Skin epidermis (tissue), 12 donors: ENCODE data around the gene KLHDC7B.

Experiments used
- H3K27ac ChIP-seq, 21 experiments: fragments of 200-600 bp; sonication (generic) in 11 of 21; one replicate each; pipeline ENCODE4 v1.5.0; 2020; ENCODE audit warnings: mild to moderate bottlenecking in 3 of 21, inconsistent platforms in 2 of 21, moderate library complexity in 2 of 21
- H3K4me3 ChIP-seq, 7 experiments: fragments of 200-600 bp; sonication (generic) in 2 of 7; one replicate each; pipeline ENCODE4 v1.5.0; 2020; ENCODE audit warnings: inconsistent platforms in 2 of 7, mild to moderate bottlenecking in 2 of 7, moderate library complexity in 1 of 7

The KLHDC7B gene

GRCh38 chr22:50545522-50546325 lies at the start of gene KLHDC7B:
TSS of gene KLHDC7B (plus strand) at chr22:50545899. CDS start at chr22:50546244, 345 bp downstream.
- peak within 1 kb of the TSS; percentile 32 to 100 (median 94) for H3K27ac ChIP-seq
- H3K4me3 ChIP-seq, result peak within 1 kb of the TSS in 4 of 7 experiments; percentile 4 to 36 (median 26)

- no peak overlapping the region for H3K27ac ChIP-seq
- H3K4me3 ChIP-seq, result no peak overlapping the region
These were observed 48.6 kb upstream of the KLHDC7B start for GRCh38 chr22:50497093-50497492.

GRCh38 chr22:50498322-50498890 lies 47.3 kb upstream of the KLHDC7B start:
- Histone ChIP-seq H3K27ac (no peak overlapping the region), H3K4me3 (no peak overlapping the region)

- Histone ChIP-seq H3K27ac (no peak overlapping the region), H3K4me3 (no peak overlapping the region)
These were observed 45.2 kb upstream of the KLHDC7B start for GRCh38 chr22:50500452-50500851.

GRCh38 chr22:50502096-50502495 lies 43.6 kb upstream of the KLHDC7B start:
- Histone ChIP-seq H3K4me3 (no peak overlapping the region), H3K27ac (no peak overlapping the region)

GRCh38 chr22:50502628-50503474 lies 42.8 kb upstream of the KLHDC7B start:
- no peak overlapping the region for H3K4me3 ChIP-seq
- no peak overlapping the region for H3K27ac ChIP-seq

- no peak overlapping the region for H3K27ac ChIP-seq
- no peak overlapping the region for H3K4me3 ChIP-seq
These were observed 42.1 kb upstream of the KLHDC7B start for GRCh38 chr22:50503475-50504145.

- Histone ChIP-seq H3K27ac (peak overlapping the region in 2 of 21 experiments; percentile 34 to 39), H3K4me3 (no peak overlapping the region)
These were observed 41.1 kb upstream of the KLHDC7B start for GRCh38 chr22:50504369-50505211.

- H3K27ac ChIP-seq, result peak overlapping the region in 1 of 21 experiments; percentile 34
- no peak overlapping the region for H3K4me3 ChIP-seq
These were observed 40.4 kb upstream of the KLHDC7B start for GRCh38 chr22:50505276-50505775.

GRCh38 chr22:50505776-50506610 lies 39.7 kb upstream of the KLHDC7B start:
- H3K4me3 ChIP-seq, result peak overlapping the region in 6 of 7 experiments; percentile 77 to 98 (median 87)
- peak overlapping the region in 13 of 21 experiments; percentile 38 to 95 (median 90) for H3K27ac ChIP-seq

- Histone ChIP-seq H3K4me3 (peak overlapping the region; percentile 56 to 98 (median 87)), H3K27ac (peak overlapping the region in 20 of 21 experiments; percentile 73 to 95 (median 88))
These were observed 38.9 kb upstream of the KLHDC7B start for GRCh38 chr22:50506611-50507420.

- peak within 1 kb of the TSS; percentile 73 to 96 (median 93) for H3K27ac ChIP-seq
These were observed 38.2 kb upstream of the KLHDC7B start, which contains the start of gene LMF2 for GRCh38 chr22:50507421-50507990. TSS of gene LMF2 (minus strand) at chr22:50507702. CDS start at chr22:50507675, 27 bp downstream.

GRCh38 chr22:50507991-50508884 lies 37.5 kb upstream of the KLHDC7B start, which contains the start of gene NCAPH2:
TSS of gene NCAPH2 (plus strand) at chr22:50508224. CDS start at chr22:50508338, 114 bp downstream.
- H3K4me3 ChIP-seq, result peak within 1 kb of the TSS; percentile 77 to 98 (median 92)
- peak within 1 kb of the TSS; percentile 73 to 96 (median 93) for H3K27ac ChIP-seq

More at GRCh38 chr22:50507421-50507990, 38.2 kb upstream of the KLHDC7B start, which contains the start of gene LMF2:
- H3K4me3 ChIP-seq, result peak within 1 kb of the TSS; percentile 77 to 98 (median 92)

- H3K4me3 ChIP-seq, result peak overlapping the region; percentile 71 to 95 (median 86)
- peak overlapping the region in 17 of 21 experiments; percentile 86 to 96 (median 92) for H3K27ac ChIP-seq
These were observed 36.8 kb upstream of the KLHDC7B start for GRCh38 chr22:50508897-50509296.

- Histone ChIP-seq H3K4me3 (no peak overlapping the region), H3K27ac (no peak overlapping the region)
These were observed 32.5 kb upstream of the KLHDC7B start for GRCh38 chr22:50513175-50513574.
